Spinal cord (tissue), 10 donors: ENCODE results near the gene PDE4B. TPM values are rescaled to one million over a fixed set of nuclear protein-coding genes. Genes with fewer than 3 reads are reported as not detected.
A peak's percentile ranks its signal among the peaks of the same experiment; 100 is the strongest.

Experiments
- DNase-seq, 6 donors: peaks; one replicate each; pipeline versions ENCODE4 v3.0.0 to v3.0.0-alpha.2; 2013 to 2015; ENCODE audit warnings: low spot score in 6 of 6, low read depth in 4 of 6
- H3K27ac ChIP-seq: one replicate; pipeline ENCODE4 v1.5.1; 2013; ENCODE audit warnings: low read depth, low read length, control low read depth
- H3K27me3 ChIP-seq: one replicate; pipeline ENCODE4 v1.6.1; 2013; ENCODE audit warnings: low read length; ENCODE audit not compliant: control insufficient read depth, insufficient read depth
- H3K36me3 ChIP-seq: one replicate; pipeline ENCODE4 v1.6.1; 2013; ENCODE audit warnings: low read length; ENCODE audit not compliant: control insufficient read depth, insufficient read depth
- H3K4me1 ChIP-seq: one replicate; pipeline ENCODE4 v1.6.1; 2013; ENCODE audit warnings: low read length; ENCODE audit not compliant: control insufficient read depth, insufficient read depth
- H3K4me3 ChIP-seq: one replicate; pipeline ENCODE4 v1.5.1; 2013; ENCODE audit warnings: low read depth, low read length, control low read depth
- H3K9me3 ChIP-seq: one replicate; pipeline ENCODE4 v1.6.1; 2013; ENCODE audit warnings: low read length; ENCODE audit not compliant: control insufficient read depth, insufficient read depth
- WGBS: methylation state at CpG from one replicate; pipeline ENCODE4 v1.1.5; 2013; ENCODE audit warnings: missing lambda C conversion rate; ENCODE audit not compliant: insufficient coverage; 5-methylcytosine and 5-hydroxymethylcytosine counted together
- polyA plus RNA-seq, 2 donors: library from polyadenylated mRNA; unstranded; fragments of 120-200 nt; gene quantifications; one replicate each; pipeline ENCODE4 v1.2.1, GENCODE V29; 2013; ENCODE audit not compliant: insufficient read length in 2 of 2
- total RNA-seq, 2 donors: library from RNA; depleted of rRNA in 1 of 2; stranded (reverse); fragments of 120-200 nt in 1 of 2; fragments of >200 nt in 1 of 2; gene quantifications; one replicate each; pipeline versions ENCODE4 v1.2.3 to v1.2.4, GENCODE V29; 2013 to 2014
- donor health status: healthy.

Gene PDE4B
- total and polyA plus RNA-seq, 4 donors: 57.7 to 181 (median 90.7) TPM

DNA sequence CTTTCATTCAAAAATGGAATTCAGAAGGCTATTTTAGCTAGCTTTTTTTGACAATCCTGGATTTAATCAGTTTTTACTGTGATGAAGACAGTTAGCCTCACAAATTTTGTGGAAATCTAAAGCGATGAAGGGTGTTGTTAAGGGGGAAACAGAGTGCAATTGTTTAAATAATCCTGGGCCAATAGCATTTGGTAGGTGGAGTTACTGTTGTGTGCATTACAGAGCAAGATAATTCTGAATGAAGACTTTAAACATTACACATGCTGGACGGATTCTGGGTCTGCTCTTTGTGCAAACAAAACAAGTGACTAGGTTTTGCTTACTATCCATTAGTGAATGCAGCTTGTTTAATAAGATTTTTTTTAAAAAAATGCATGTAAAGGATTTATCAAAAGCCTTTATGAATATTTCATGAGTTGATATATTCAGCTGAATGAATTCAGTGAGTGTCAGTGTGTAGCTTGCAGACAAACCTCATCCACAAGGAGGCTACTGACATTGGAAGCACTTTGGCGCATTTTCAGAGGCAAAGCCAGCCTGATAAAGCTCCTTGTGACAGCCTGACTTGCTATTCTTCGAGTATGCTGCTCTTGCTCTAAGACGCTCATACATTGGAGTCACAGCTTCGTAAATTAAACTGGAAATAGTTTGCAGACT lies 199.6 kb downstream of the PDE4B start:
- Histone ChIP-seq H3K9me3 (no peaks in the 10 kb centered on the region), H3K4me3 (peak overlapping the region; percentile 61), H3K27ac (peak overlapping the region; percentile 87), H3K36me3 (no peaks in the 10 kb centered on the region), H3K4me1 (peaks cover 5% of the 10 kb centered on the region), H3K27me3 (no peaks in the 10 kb centered on the region)
- 6% methylated on average over 3 of the region's 6 CpGs for WGBS
- DNase-seq: peak in 5 of 6 donors; percentile 71 to 95 (median 79)

DNA sequence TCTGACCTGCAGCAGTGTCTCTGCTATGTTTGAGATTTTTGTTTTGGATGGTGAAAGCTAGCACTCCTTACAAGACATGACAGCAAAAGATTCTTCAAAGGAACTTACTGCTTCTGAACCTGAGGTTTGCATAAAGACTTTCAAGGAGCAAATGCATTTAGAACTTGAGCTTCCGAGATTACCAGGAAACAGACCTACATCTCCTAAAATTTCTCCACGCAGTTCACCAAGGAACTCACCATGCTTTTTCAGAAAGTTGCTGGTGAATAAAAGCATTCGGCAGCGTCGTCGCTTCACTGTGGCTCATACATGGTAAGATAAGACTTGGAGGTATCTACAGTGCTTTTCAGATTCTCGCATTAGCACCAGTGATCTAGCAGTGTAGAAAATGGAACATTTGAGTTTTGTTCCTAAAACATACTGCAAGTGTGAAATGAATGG lies 200.2 kb downstream of the PDE4B start:
- peak in 3 of 6 donors; percentile 73 to 84 (median 74) for DNase-seq
- H3K4me1 ChIP-seq: peaks cover 5% of the 10 kb centered on the region
- H3K9me3 ChIP-seq: no peaks in the 10 kb centered on the region
- H3K4me3 ChIP-seq: peak overlapping the region; percentile 61
- WGBS: 12% methylated on average over 6 of the region's 7 CpGs
- no peaks in the 10 kb centered on the region for H3K27me3 ChIP-seq
- H3K27ac ChIP-seq: peak overlapping the region; percentile 87
- no peaks in the 10 kb centered on the region for H3K36me3 ChIP-seq

DNA sequence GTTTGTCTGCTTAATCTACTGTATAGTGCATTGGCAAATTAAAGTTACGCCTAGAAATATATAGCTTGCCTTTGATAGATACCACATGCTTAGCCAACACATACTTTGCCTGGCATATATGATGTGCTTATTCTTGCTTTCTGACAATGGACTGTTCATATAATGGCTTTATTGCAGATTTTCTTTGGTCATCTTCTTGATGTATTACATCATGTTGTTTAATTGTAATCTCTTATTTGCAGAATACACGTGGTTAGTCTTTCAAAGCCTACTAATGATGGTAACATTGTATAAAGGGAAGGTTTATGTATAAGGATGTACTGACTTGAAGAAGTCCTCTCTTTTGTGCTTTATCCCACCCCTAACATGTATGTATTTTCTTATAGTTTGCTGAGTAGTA lies 201.5 kb downstream of the PDE4B start:
- H3K36me3 ChIP-seq: no peaks in the 10 kb centered on the region
- H3K27me3 ChIP-seq: no peaks in the 10 kb centered on the region
- peak in 2 of 6 donors; percentile 49 to 66 for DNase-seq
- peak overlapping the region; percentile 16 for H3K27ac ChIP-seq
- WGBS: no CpG with 5 or more reads among the region's 2 CpGs
- H3K9me3 ChIP-seq: no peaks in the 10 kb centered on the region
- peak overlapping the region; percentile 61 for H3K4me3 ChIP-seq
- peaks cover 5% of the 10 kb centered on the region for H3K4me1 ChIP-seq

DNA sequence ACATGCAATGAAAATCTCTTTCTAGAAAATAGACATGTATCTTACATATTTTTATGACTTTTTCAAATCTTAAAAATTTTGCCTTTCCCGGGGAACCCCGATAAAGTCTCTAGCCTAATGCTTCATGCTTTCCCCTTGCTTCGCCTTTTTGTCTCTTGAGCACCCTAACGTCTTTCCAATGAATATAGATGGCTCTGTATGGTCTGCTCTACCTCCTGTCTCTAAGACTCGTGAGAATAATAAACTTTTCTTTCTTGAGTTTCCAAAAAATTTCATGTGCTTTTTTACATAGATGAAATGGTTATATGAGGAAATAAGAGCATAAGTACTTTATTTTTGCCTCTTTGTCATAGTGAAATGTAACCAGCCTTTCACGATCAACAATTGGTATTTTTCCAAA lies 202.6 kb downstream of the PDE4B start:
- Histone ChIP-seq H3K27me3 (no peaks in the 10 kb centered on the region), H3K9me3 (no peaks in the 10 kb centered on the region), H3K4me3 (peak overlapping the region; percentile 61), H3K4me1 (peaks cover 5% of the 10 kb centered on the region), H3K27ac (no peak overlapping the region), H3K36me3 (no peaks in the 10 kb centered on the region)
- DNase-seq: peak in 2 of 6 donors; percentile 55 to 68
- no CpG with 5 or more reads among the region's 6 CpGs for WGBS

DNA sequence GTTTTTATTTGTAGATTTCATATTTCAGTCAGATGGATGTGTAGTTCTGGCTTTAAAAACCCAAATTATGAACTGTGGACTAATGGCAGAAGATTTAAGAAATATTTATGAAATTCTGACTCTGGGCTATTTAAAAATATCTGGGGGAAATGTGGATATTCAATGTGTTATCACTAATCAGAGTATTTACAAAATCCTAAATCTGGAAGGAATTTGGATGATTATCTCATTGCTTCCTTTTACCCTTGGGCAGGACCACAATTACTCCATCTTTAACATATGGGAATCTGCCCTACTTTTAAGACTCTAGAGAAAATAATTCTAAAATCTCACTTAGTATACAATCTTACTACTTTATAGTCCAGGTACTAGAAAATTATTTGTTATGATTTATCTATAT lies 203.2 kb downstream of the PDE4B start:
- Histone ChIP-seq H3K36me3 (no peaks in the 10 kb centered on the region), H3K9me3 (no peaks in the 10 kb centered on the region), H3K27me3 (no peaks in the 10 kb centered on the region), H3K27ac (no peak overlapping the region), H3K4me1 (peaks cover 4% of the 10 kb centered on the region), H3K4me3 (peak overlapping the region; percentile 61)
- no peak for DNase-seq

DNA sequence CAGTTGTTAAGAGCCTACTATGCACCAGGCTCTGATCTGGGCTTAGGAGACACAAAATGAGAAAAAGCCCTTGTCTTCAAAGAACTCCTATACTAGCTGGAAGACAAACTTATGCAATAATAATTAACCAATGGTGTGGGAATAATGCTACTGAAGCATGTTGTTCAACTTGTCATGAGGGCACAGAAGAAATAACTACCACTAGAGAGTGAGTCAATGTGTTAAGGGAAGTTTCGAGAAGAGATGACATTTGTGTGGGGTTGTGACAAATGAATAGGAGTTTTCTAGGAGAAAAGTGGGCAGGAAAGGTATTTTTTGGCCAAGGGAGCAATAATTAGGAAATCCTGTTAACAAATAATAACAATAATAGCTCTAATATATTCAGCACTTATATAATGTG lies 205.0 kb downstream of the PDE4B start:
- Histone ChIP-seq H3K36me3 (no peaks in the 10 kb centered on the region), H3K27me3 (no peaks in the 10 kb centered on the region), H3K4me3 (no peak overlapping the region), H3K27ac (no peak overlapping the region), H3K9me3 (no peaks in the 10 kb centered on the region), H3K4me1 (no peaks in the 10 kb centered on the region)
- no CpG with 5 or more reads among the region's 1 CpG for WGBS
- DNase-seq: no peak

DNA sequence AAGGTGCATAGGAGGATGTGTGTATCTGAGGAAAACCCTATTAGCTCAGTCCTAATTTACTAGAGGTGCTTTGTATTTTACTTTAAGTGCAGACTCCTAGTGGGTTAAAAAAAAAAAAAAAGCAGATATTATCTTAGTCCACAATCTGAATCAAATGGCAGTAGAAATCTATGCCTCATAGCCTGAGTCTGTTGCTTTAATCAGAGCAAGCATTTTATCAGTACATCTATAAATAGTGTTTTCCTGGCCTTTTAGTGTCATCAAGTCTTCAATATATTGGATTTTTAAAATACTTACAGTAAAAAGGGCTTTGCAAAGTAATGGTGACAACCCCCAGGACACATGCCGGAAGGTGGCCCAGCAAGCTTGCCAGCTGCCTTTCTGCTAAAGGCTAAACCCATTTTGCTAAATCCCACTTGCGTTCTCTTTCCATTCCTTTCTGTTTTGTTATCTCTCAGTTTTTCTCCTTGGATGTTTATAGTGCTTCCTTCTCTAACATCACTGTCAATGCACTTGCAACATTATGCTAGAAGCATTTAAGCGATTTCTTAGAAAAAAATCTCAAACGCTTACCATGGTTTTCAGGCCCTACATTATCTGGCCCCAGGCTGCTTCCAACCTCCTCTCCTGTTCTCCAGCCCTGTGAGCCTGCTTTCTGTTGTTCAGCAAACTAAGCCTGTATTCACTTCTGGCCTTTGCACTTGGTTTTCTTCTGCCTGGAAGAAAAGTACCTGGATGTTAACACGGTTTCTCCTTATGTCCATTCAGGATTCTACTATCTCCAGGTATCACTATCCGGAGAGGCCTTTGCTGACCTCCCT lies 206.3 kb downstream of the PDE4B start:
- no peak for DNase-seq
- WGBS: 57% methylated on average over 4 of the region's 6 CpGs
- no peak overlapping the region for H3K4me3 ChIP-seq

DNA sequence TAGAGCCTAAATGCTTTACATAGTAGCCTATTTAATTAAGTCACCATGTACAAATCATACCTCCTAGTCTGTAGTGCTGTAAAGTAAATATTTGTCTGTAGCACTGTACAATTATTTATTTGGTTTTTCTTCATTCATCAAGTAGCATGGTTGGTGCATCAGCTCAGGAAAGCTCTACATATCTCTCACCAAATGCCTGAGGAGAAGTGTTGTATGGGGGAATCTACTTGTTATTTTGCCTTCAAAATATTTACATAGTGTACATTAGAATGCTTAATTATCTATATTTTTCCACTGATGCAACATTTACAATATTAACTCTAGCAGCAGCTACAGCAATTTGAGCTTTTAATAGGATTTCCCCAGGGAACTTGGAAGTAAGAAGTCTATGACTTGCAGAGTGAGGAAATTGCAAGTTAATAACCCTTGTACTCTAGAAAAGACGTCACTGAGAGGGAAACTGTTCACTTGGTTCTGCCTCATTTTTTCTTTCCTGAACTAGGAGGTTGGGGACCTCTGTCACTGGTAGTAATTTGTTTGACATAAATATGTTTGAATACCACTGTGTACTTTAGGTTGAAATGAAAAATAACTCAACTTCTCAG lies 207.4 kb downstream of the PDE4B start:
- Histone ChIP-seq H3K27ac (no peak overlapping the region), H3K27me3 (no peaks in the 10 kb centered on the region), H3K4me1 (no peaks in the 10 kb centered on the region), H3K4me3 (no peak overlapping the region), H3K9me3 (no peaks in the 10 kb centered on the region), H3K36me3 (no peaks in the 10 kb centered on the region)
- no CpG with 5 or more reads among the region's 1 CpG for WGBS
- peak in 1 of 6 donors; percentile 79 for DNase-seq

More for the DNA sequence above, 206.3 kb downstream of the PDE4B start:
- no peaks in the 10 kb centered on the region for H3K4me1 ChIP-seq
- no peaks in the 10 kb centered on the region for H3K9me3 ChIP-seq
- H3K27me3 ChIP-seq: no peaks in the 10 kb centered on the region
- no peaks in the 10 kb centered on the region for H3K36me3 ChIP-seq
- peak overlapping the region; percentile 57 for H3K27ac ChIP-seq

DNA sequence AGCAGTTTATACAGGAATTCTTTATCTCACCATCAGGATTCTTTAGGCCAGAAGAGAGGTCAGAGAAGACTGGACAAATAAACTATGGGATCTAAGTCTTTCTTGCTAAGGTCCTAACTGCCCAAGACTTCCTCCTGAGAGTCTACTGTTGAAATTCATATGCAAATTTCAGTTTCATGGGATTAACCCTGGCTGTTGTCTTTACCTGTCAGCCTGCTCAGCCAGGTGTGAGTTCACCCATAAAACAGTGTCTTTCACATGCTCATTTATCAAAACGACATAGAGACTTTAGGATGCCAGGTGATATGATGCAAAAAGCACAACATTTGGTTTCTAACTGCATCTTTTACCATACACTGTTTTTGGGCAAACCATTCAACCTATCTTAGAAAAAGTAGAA lies 211.0 kb downstream of the PDE4B start:
- no peaks in the 10 kb centered on the region for H3K27me3 ChIP-seq
- WGBS: 20% methylated on average over 1 of the region's 1 CpG
- no peaks in the 10 kb centered on the region for H3K36me3 ChIP-seq
- no peaks in the 10 kb centered on the region for H3K4me1 ChIP-seq
- no peaks in the 10 kb centered on the region for H3K9me3 ChIP-seq
- H3K4me3 ChIP-seq: no peak overlapping the region
- H3K27ac ChIP-seq: no peak overlapping the region
- no peak for DNase-seq
